KMS-11 (cell line): ENCODE data around the gene RAMACL.

Experiments
- H2AFZ ChIP-seq: fragments of 200-600 bp; sonication (generic); 2 replicates; pipeline ENCODE4 v1.6.1; 2016; ENCODE audit warnings: antibody characterized with exemption, mixed run types, low read depth
- H3K27ac ChIP-seq: fragments of 200-600 bp; sonication (generic); 2 replicates; pipeline ENCODE4 v1.6.1; 2016; ENCODE audit warnings: mild to moderate bottlenecking, mixed run types
- H3K27me3 ChIP-seq: fragments of 200-600 bp; sonication (generic); 2 replicates; pipeline ENCODE4 v1.6.1; 2017; ENCODE audit warnings: mild to moderate bottlenecking, low read depth, mixed run types, moderate library complexity; ENCODE audit not compliant: insufficient read depth
- H3K36me3 ChIP-seq: fragments of 200-600 bp; sonication (generic); 2 replicates; pipeline ENCODE4 v1.6.1; 2017; ENCODE audit warnings: mild to moderate bottlenecking, mixed run types; ENCODE audit not compliant: insufficient read depth
- H3K4me1 ChIP-seq: fragments of 200-600 bp; sonication (generic); 2 replicates; pipeline ENCODE4 v1.6.1; 2016; ENCODE audit warnings: mild to moderate bottlenecking, low read depth, mixed run types; ENCODE audit not compliant: poor library complexity, severe bottlenecking
- H3K4me2 ChIP-seq: fragments of 200-600 bp; sonication (generic); 2 replicates; pipeline ENCODE4 v1.7.0; 2016; ENCODE audit warnings: mild to moderate bottlenecking, mixed run types
- H3K4me3 ChIP-seq: fragments of 200-600 bp; sonication (generic); IDR thresholded peaks from 2 replicates; pipeline ENCODE4 v1.6.1; 2017; ENCODE audit warnings: low read depth, low read length, mixed read lengths; ENCODE audit not compliant: insufficient read depth
- H3K79me2 ChIP-seq: fragments of 200-600 bp; sonication (generic); 2 replicates; pipeline ENCODE4 v1.6.1; 2016; ENCODE audit warnings: low read depth, mixed run types; ENCODE audit not compliant: insufficient read depth
- H3K9ac ChIP-seq: fragments of 200-600 bp; sonication (generic); 2 replicates; pipeline ENCODE4 v1.6.1; 2016; ENCODE audit warnings: mild to moderate bottlenecking, mixed run types
- H4K20me1 ChIP-seq: fragments of 200-600 bp; sonication (generic); 2 replicates; pipeline ENCODE4 v1.6.1; 2016; ENCODE audit warnings: mild to moderate bottlenecking, mixed run types; ENCODE audit not compliant: insufficient read depth
- TF ChIP-seq, protein P1 (sequence below): fragments of 200-600 bp; sonication (generic); conservative IDR thresholded peaks from 2 replicates; pipeline ENCODE4 v1.6.1; 2017; ENCODE audit warnings: low read depth, mild to moderate bottlenecking, antibody characterized with exemption, low read length, moderate library complexity, mixed read lengths

RAMACL gene

DNA sequence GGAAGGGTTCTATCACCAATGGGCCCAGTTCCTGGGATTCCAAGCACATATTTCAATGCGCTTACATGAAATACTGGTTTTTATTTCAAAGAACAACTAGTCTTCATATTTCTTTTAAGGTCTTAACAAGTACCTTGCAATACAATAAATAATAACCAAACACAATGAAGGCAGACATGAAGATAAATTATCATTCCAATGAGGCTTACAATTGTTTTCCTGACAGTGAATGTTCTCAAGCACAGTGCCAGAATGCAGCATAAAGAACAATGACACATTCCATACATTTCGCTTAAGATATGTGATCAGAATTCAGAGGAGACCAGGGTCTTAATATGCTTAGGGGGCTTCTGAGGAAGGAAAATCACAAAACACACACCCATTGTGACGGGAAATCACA lies 26.3 kb downstream of the RAMACL start:
- no peak overlapping the region for H3K4me2 ChIP-seq
- no peaks in the 10 kb centered on the region for H3K36me3 ChIP-seq
- TF ChIP-seq, protein P1, sequence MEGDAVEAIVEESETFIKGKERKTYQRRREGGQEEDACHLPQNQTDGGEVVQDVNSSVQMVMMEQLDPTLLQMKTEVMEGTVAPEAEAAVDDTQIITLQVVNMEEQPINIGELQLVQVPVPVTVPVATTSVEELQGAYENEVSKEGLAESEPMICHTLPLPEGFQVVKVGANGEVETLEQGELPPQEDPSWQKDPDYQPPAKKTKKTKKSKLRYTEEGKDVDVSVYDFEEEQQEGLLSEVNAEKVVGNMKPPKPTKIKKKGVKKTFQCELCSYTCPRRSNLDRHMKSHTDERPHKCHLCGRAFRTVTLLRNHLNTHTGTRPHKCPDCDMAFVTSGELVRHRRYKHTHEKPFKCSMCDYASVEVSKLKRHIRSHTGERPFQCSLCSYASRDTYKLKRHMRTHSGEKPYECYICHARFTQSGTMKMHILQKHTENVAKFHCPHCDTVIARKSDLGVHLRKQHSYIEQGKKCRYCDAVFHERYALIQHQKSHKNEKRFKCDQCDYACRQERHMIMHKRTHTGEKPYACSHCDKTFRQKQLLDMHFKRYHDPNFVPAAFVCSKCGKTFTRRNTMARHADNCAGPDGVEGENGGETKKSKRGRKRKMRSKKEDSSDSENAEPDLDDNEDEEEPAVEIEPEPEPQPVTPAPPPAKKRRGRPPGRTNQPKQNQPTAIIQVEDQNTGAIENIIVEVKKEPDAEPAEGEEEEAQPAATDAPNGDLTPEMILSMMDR = no peak
- H4K20me1 ChIP-seq = no peaks in the 10 kb centered on the region
- no peak overlapping the region for H3K27ac ChIP-seq
- H3K27me3 ChIP-seq = no peaks in the 10 kb centered on the region
- H3K4me3 ChIP-seq = no peak overlapping the region
- no peak overlapping the region for H2AFZ ChIP-seq
- H3K79me2 ChIP-seq = no peaks in the 10 kb centered on the region
- H3K4me1 ChIP-seq = no peaks in the 10 kb centered on the region
- no peak overlapping the region for H3K9ac ChIP-seq

DNA sequence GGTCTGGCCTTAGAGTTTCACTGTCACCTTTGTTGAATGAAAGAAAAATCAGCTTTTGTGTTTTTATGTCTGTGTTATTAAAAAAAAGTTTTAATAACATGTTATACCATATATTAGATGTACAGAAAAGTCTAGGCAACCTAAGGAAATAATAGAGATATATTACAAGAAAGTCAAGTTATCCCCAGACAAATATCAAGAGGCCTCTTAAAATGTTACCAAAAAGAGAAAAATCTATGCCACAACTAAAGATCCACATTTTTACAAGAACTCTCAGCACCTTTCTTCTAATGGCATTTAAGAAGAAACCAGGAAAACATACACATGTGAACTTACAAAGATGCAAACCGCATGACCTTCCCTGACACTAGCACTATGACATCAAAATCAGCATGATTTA lies 26.8 kb downstream of the RAMACL start:
- Histone ChIP-seq H4K20me1 (no peaks in the 10 kb centered on the region), H3K9ac (no peak overlapping the region), H3K4me1 (no peaks in the 10 kb centered on the region), H3K79me2 (no peaks in the 10 kb centered on the region), H3K27me3 (no peaks in the 10 kb centered on the region), H3K36me3 (no peaks in the 10 kb centered on the region), H2AFZ (no peak overlapping the region), H3K4me2 (no peak overlapping the region), H3K4me3 (no peak overlapping the region), H3K27ac (no peak overlapping the region)
- TF ChIP-seq, protein P1 = no peak

DNA sequence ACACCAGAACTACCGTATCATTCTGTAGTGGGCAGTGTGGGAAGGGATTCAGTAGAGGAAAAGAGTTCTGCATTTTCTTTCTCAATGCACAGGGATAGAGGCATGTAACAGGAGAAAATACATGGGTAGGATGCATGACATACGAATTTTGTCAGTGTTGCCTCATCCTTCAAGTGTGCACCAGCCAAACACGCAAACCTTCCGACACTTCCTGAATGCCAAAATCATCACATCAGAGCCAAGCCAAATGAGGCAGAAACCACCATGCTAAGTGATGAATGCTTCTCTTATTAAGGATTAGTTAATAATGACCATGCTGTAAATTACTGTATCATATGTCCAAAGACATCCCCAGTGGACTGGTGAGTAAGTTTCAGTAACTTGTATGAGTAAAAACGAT lies 27.3 kb downstream of the RAMACL start:
- TF ChIP-seq, protein P1 = no peak
- Histone ChIP-seq H3K4me2 (no peak overlapping the region), H3K4me3 (no peak overlapping the region), H3K27ac (no peak overlapping the region), H4K20me1 (no peaks in the 10 kb centered on the region), H3K79me2 (no peaks in the 10 kb centered on the region), H3K9ac (no peak overlapping the region), H3K36me3 (no peaks in the 10 kb centered on the region), H2AFZ (no peak overlapping the region), H3K4me1 (no peaks in the 10 kb centered on the region), H3K27me3 (no peaks in the 10 kb centered on the region)

DNA sequence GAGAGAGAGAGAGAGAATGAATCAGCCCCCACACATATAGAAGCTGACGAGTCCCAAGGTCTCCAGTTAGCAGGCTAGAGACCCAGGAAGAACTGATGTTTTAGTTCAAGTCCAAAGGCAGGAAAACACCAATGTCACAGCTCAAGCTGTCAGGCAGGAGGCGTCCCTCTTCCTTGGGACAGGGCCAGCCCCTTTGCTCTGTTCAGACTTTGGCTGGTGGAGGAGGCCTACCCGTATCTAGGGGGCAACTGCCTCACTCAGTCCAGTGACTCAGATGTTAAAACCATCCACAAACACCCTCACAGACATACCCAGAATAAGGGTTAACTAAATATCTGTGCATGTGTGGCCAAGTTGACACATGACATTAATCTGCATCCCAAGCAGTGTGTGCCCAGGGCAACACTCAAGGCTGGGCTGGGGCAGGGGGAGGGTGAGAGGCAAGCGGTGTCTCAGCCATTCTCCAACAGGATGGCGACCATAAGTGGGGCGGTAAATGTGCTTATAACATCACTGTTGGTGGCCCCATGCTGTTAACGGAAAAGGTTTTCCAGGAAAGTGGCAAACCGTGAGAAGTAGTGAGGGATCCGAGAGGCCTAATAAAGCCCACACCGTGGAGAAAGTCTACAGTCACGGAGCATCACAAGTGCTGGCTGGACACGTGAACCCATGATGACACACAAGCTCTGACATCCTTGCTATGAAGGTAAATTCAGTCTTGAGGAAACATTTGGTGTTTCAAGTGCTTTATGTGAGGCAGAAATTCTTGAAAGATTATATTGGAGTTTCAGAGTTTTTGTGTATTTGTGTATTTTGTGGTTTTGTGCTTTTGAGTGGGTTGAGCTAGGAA lies 28.1 kb downstream of the RAMACL start:
- no peak overlapping the region for H3K4me3 ChIP-seq
- H3K36me3 ChIP-seq = no peaks in the 10 kb centered on the region
- H3K27me3 ChIP-seq = no peaks in the 10 kb centered on the region
- H3K79me2 ChIP-seq = no peaks in the 10 kb centered on the region
- H3K4me1 ChIP-seq = no peaks in the 10 kb centered on the region
- no peak overlapping the region for H2AFZ ChIP-seq
- H3K27ac ChIP-seq = no peak overlapping the region
- no peak overlapping the region for H3K9ac ChIP-seq
- H4K20me1 ChIP-seq = no peaks in the 10 kb centered on the region
- TF ChIP-seq, protein P1 = no peak
- no peak overlapping the region for H3K4me2 ChIP-seq
